AG09319 (cell line): Measurements from ENCODE around the gene KDM4C.

Experiments
- DNase-seq: peaks from one replicate; pipeline ENCODE4 v3.0.0-alpha.2; 2010; ENCODE audit warnings: low read depth; ENCODE audit errors: extremely low read depth
- CTCF ChIP-seq: IDR thresholded peaks from 2 replicates; pipeline ENCODE4 v1.5.1; 2011; ENCODE audit warnings: low read depth, mild to moderate bottlenecking, inconsistent platforms, low read length, moderate library complexity

KDM4C gene

DNA sequence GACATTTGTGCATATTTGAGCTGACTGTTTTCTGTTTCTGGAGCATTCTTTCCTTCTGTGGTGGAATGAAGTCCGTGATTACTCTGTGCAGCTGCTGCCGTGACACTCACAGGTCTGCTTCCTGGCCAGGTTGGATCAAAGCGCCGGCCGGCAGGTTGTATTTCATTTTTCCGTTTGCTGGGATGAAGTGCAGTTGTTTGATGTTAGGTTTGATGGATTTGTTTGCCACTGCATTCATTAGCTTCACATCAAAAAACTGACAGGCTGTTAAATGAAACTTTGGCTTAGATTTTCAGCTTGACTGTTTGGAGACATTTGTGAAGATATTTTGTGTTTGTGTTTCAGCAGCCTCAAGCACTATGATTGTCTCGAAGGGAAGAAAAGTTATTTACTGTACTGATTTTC is 140.1 kb downstream of the KDM4C start:
- no peak for DNase-seq
- no peak for TF ChIP-seq CTCF

GRCh38 chr9:6899274-6899673 is 141.5 kb downstream of the KDM4C start:
- DNase-seq, result no peak
- TF ChIP-seq CTCF, result no peak

- no peak for DNase-seq
- no peak for TF ChIP-seq CTCF
Measured at GRCh38 chr9:6900440-6900883, 142.7 kb downstream of the KDM4C start.

DNA sequence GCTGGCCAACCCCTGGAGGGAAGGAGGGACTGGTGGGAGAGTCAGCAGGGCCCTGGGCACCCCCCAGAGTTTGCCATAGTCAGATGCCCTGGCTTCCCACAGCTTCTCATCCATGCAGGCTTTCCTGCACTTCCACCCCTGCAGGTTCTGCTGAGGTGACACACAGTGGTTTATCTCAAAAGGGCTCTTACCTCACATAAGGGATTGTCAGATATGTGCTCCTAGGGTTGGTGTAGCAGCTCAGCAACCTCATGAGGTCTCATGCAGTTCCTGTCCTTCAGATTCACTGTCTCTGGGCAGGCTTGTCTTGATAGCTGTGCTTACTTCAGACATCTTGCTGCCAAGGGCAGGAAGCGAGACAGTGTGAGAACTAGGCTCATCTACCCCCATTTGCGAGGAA is 143.4 kb downstream of the KDM4C start:
- no peak for DNase-seq
- TF ChIP-seq CTCF, result no peak

DNA sequence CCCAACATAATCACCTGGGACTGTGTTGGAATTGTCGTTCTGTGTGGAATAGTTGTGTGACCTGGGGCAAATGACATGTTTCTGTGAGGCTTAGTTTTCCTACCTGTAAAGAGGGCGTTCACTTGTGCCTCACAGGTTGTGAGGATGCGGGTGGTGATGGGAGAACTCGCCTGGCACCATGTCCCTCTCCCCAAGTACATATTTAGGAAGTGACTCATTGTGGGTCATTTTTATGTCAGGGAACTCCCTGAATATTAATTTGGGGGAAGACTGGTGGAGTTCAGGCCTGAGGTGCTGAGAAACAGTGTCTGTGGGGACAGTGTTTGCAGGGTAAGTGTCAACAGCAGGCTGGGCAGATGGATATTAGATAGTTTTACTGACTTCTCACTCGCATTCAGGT is 144.7 kb downstream of the KDM4C start:
- no peak for DNase-seq
- no peak for TF ChIP-seq CTCF

DNA sequence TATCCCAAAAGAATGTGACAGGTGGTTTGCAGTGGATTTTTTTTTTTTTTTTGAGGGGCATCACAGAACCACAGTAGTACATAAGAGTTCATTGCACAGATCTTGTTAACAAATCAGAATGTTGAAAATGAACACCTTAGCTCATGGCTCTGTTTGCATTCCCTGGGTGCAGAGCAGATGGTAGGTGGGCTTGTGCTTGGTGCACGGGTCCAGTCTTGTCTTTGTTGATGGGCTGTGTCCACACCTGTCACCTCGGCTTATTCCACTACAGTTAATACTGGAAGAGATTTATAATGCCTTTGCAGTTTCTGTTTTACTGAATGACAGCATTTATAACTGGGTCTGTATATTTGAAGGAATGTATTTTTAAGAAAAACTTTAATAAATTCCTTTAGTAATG is 146.6 kb downstream of the KDM4C start:
- no peak for TF ChIP-seq CTCF
- no peak for DNase-seq

GRCh38 chr9:6905850-6906375 is 148.1 kb downstream of the KDM4C start:
- TF ChIP-seq CTCF, result no peak
- no peak for DNase-seq
